ENCODE measurements around the gene FNTB. TPM values are rescaled to one million over a fixed set of nuclear protein-coding genes. Genes with fewer than 3 reads are reported as not detected.

The FNTB gene
- total RNA-seq, 1 experiment from 2014 or later = 12.0 TPM

Small RNAs within 50 kb of the gene (small RNA-seq; reads per million reads assigned to genes)
- gene MIR4706 = not detected

Other genes starting within 250 kb of the FNTB start
- 1.9 TPM in 2 replicates for gene SPTB, start 107.0 kb upstream of the FNTB start, total RNA-seq (2014; rRNA removed; shearing (Covaris generic))
- 32.5 and 33.0 TPM in 2 replicates for gene CHURC1, start 72.4 kb upstream of the FNTB start, total RNA-seq (2014; rRNA removed; shearing (Covaris generic))
- not detected in 2 replicates for gene GPX2, start 44.1 kb upstream of the FNTB start, total RNA-seq (2014; rRNA removed; shearing (Covaris generic))
- gene RAB15, start 14.6 kb upstream of the FNTB start, total RNA-seq (2014; rRNA removed; shearing (Covaris generic)) = 16.4 and 22.3 TPM in 2 replicates
- 65.8 and 83.7 TPM in 2 replicates for gene MAX, start 115.6 kb downstream of the FNTB start, total RNA-seq (2014; rRNA removed; shearing (Covaris generic))

Data from HT1080 (cell line).